Measurements from ENCODE around the gene SLC1A4.

DNA sequence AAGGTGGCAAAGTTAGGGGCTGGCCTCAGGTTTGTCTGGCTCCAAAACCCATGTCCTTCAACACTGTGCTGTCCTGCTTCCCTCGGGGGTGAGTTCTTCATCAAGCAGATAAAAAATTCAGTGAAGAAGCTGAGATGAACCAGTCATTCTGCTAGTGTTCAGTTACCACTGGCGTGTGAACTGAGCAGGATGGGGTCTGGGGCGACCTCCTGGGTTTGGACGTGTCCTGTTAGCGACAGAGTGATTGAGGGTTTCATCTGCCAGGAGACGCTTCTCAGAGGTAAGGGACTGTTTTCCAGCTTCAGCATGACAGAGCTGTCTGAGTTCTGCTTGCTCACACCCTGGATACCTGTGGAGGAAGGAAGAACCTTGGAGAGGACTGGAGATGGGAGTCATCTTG lies 81.7 kb downstream of the SLC1A4 start:
- TF ChIP-seq, protein P1, sequence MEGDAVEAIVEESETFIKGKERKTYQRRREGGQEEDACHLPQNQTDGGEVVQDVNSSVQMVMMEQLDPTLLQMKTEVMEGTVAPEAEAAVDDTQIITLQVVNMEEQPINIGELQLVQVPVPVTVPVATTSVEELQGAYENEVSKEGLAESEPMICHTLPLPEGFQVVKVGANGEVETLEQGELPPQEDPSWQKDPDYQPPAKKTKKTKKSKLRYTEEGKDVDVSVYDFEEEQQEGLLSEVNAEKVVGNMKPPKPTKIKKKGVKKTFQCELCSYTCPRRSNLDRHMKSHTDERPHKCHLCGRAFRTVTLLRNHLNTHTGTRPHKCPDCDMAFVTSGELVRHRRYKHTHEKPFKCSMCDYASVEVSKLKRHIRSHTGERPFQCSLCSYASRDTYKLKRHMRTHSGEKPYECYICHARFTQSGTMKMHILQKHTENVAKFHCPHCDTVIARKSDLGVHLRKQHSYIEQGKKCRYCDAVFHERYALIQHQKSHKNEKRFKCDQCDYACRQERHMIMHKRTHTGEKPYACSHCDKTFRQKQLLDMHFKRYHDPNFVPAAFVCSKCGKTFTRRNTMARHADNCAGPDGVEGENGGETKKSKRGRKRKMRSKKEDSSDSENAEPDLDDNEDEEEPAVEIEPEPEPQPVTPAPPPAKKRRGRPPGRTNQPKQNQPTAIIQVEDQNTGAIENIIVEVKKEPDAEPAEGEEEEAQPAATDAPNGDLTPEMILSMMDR (IDR thresholded peaks at IDR 0.05) = no peak
- no peak for TF ChIP-seq POLR2A (IDR thresholded peaks at IDR 0.05)
